Mucosa of stomach (tissue), 1 donor: ENCODE results near the gene JAG2.

Experiments
- H3K27me3 ChIP-seq: one replicate; pipeline ENCODE4 v1.7.0; 2013; ENCODE audit warnings: mild to moderate bottlenecking, low read length; ENCODE audit not compliant: control insufficient read depth, insufficient read depth
- H3K36me3 ChIP-seq: one replicate; pipeline ENCODE4 v1.7.0; 2013; ENCODE audit warnings: low read length; ENCODE audit not compliant: control insufficient read depth, insufficient read depth
- H3K4me1 ChIP-seq: one replicate; pipeline ENCODE4 v1.7.0; 2013; ENCODE audit warnings: mild to moderate bottlenecking, low read length; ENCODE audit not compliant: control insufficient read depth, insufficient read depth
- H3K4me3 ChIP-seq: one replicate; pipeline ENCODE4 v1.7.0; 2013; ENCODE audit warnings: low read length
- H3K9ac ChIP-seq: one replicate; pipeline ENCODE4 v1.7.0; 2013; ENCODE audit warnings: mild to moderate bottlenecking, low read length, moderate library complexity
- H3K9me3 ChIP-seq: one replicate; pipeline ENCODE4 v1.7.0; 2013; ENCODE audit warnings: mild to moderate bottlenecking, low read length, moderate library complexity; ENCODE audit not compliant: control insufficient read depth
- donor health status: Pancreatic carcinoma.

JAG2 gene

GRCh38 chr14:105187935-105188524, 19.5 kb upstream of the JAG2 start:
- Histone ChIP-seq H3K9me3 (no peaks in the 10 kb centered on the region), H3K36me3 (no peaks in the 10 kb centered on the region), H3K4me3 (no peak overlapping the region), H3K9ac (no peak overlapping the region), H3K4me1 (no peaks in the 10 kb centered on the region), H3K27me3 (peaks cover 20% of the 10 kb centered on the region)

- Histone ChIP-seq H3K4me3 (no peak overlapping the region), H3K9ac (no peak overlapping the region), H3K4me1 (no peaks in the 10 kb centered on the region), H3K27me3 (peaks cover 19% of the 10 kb centered on the region), H3K9me3 (no peaks in the 10 kb centered on the region), H3K36me3 (no peaks in the 10 kb centered on the region)
These were observed 18.5 kb upstream of the JAG2 start for GRCh38 chr14:105187116-105187515.

- Histone ChIP-seq H3K4me1 (peaks cover 4% of the 10 kb centered on the region), H3K9me3 (no peaks in the 10 kb centered on the region), H3K4me3 (no peak overlapping the region), H3K36me3 (no peaks in the 10 kb centered on the region), H3K27me3 (peaks cover 16% of the 10 kb centered on the region), H3K9ac (no peak overlapping the region)
These were observed 17.4 kb upstream of the JAG2 start for GRCh38 chr14:105185973-105186372.

GRCh38 chr14:105185001-105185400, 16.4 kb upstream of the JAG2 start:
- H3K9ac ChIP-seq = no peak overlapping the region
- H3K9me3 ChIP-seq = no peaks in the 10 kb centered on the region
- no peak overlapping the region for H3K4me3 ChIP-seq
- H3K36me3 ChIP-seq = no peaks in the 10 kb centered on the region
- peaks cover 20% of the 10 kb centered on the region for H3K27me3 ChIP-seq
- peaks cover 10% of the 10 kb centered on the region for H3K4me1 ChIP-seq

- Histone ChIP-seq H3K9me3 (no peaks in the 10 kb centered on the region), H3K36me3 (no peaks in the 10 kb centered on the region), H3K4me1 (peaks cover 10% of the 10 kb centered on the region), H3K27me3 (peaks cover 20% of the 10 kb centered on the region), H3K4me3 (no peak overlapping the region), H3K9ac (no peak overlapping the region)
These were observed 15.9 kb upstream of the JAG2 start for GRCh38 chr14:105184461-105184860.

- H3K4me1 ChIP-seq = peaks cover 10% of the 10 kb centered on the region
- no peaks in the 10 kb centered on the region for H3K36me3 ChIP-seq
- H3K9me3 ChIP-seq = no peaks in the 10 kb centered on the region
- no peak overlapping the region for H3K4me3 ChIP-seq
- no peak overlapping the region for H3K9ac ChIP-seq
- peaks cover 16% of the 10 kb centered on the region for H3K27me3 ChIP-seq
These were observed 13.9 kb upstream of the JAG2 start for GRCh38 chr14:105182296-105183020.

- Histone ChIP-seq H3K4me1 (peaks cover 10% of the 10 kb centered on the region), H3K27me3 (peaks cover 16% of the 10 kb centered on the region), H3K9me3 (no peaks in the 10 kb centered on the region), H3K4me3 (no peak overlapping the region), H3K9ac (no peak overlapping the region), H3K36me3 (no peaks in the 10 kb centered on the region)
These were observed 13.1 kb upstream of the JAG2 start for GRCh38 chr14:105181549-105182295.

- H3K36me3 ChIP-seq = no peaks in the 10 kb centered on the region
- peak within 1 kb of the TSS; percentile 62 for H3K9ac ChIP-seq
- H3K4me1 ChIP-seq = peaks cover 10% of the 10 kb centered on the region
- peaks cover 16% of the 10 kb centered on the region for H3K27me3 ChIP-seq
- peak within 1 kb of the TSS; percentile 46 for H3K4me3 ChIP-seq
- no peaks in the 10 kb centered on the region for H3K9me3 ChIP-seq
These were observed 12.3 kb upstream of the JAG2 start, which contains the start of gene NUDT14 for GRCh38 chr14:105180592-105181548. TSS of gene NUDT14 (minus strand) at chr14:105181312. CDS start at chr14:105181209, 103 bp downstream.

GRCh38 chr14:105179191-105179590, 10.6 kb upstream of the JAG2 start:
- Histone ChIP-seq H3K9me3 (no peaks in the 10 kb centered on the region), H3K4me1 (peaks cover 11% of the 10 kb centered on the region), H3K27me3 (peaks cover 9% of the 10 kb centered on the region), H3K4me3 (no peak overlapping the region), H3K36me3 (no peaks in the 10 kb centered on the region), H3K9ac (no peak overlapping the region)

DNA sequence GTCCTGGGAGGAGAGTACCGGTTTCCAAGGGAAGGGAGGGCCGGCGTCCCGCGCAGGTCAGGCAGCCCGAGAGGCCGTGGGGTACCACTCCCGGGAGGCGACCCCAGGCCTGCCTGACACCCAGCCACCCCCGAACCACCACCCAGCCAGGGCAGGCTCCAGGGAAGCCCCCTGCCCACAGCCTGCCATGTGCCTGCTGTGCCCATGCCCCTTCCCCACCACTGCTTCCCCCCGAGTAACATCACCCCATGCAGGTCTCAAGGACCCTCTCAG, 10.2 kb upstream of the JAG2 start:
- Histone ChIP-seq H3K9ac (no peak overlapping the region), H3K36me3 (no peaks in the 10 kb centered on the region), H3K4me3 (no peak overlapping the region), H3K4me1 (peaks cover 13% of the 10 kb centered on the region), H3K9me3 (no peaks in the 10 kb centered on the region), H3K27me3 (peaks cover 9% of the 10 kb centered on the region)

GRCh38 chr14:105178069-105178867, 9.7 kb upstream of the JAG2 start:
- H3K9ac ChIP-seq = no peak overlapping the region
- H3K36me3 ChIP-seq = no peaks in the 10 kb centered on the region
- H3K4me3 ChIP-seq = no peak overlapping the region
- H3K9me3 ChIP-seq = no peaks in the 10 kb centered on the region
- peaks cover 9% of the 10 kb centered on the region for H3K27me3 ChIP-seq
- H3K4me1 ChIP-seq = peaks cover 13% of the 10 kb centered on the region
